ENCODE data around the gene SGSM1. TPM values are rescaled to one million over a fixed set of nuclear protein-coding genes. Genes with fewer than 3 reads are reported as not detected.

SGSM1 gene
- total RNA-seq, 2 donors from 2014 or later: 0.70 to 3.0 TPM

GRCh38 chr22:24816806-24817205 lies 10.8 kb downstream of the SGSM1 start:
- no peak for ATAC-seq
- Mint-ChIP-seq H3K4me1 (peaks cover 6% of the 10 kb centered on the region), H3K27ac (no peak overlapping the region), H3K36me3 (ENCODE audit: low read depth) (peaks cover 6% of the 10 kb centered on the region), H3K27me3 (no peaks in the 10 kb centered on the region), H3K4me3 (no peak overlapping the region)
- H3K9me3 ChIP-seq (ENCODE audit: control insufficient read depth, low read length, poor library complexity, severe bottlenecking): no peaks in the 10 kb centered on the region
- DNase-seq: no peak

- ATAC-seq (no peak), DNase-seq (no peak)
- no peak overlapping the region for H3K27ac Mint-ChIP-seq
- H3K4me1 Mint-ChIP-seq: peaks cover 3% of the 10 kb centered on the region
- H3K9me3 ChIP-seq (ENCODE audit: control insufficient read depth, low read length, poor library complexity, severe bottlenecking): no peaks in the 10 kb centered on the region
- peaks cover 2% of the 10 kb centered on the region for H3K36me3 Mint-ChIP-seq (ENCODE audit: low read depth)
- H3K4me3 Mint-ChIP-seq: no peak overlapping the region
- no peaks in the 10 kb centered on the region for H3K27me3 Mint-ChIP-seq
These were observed 13.5 kb downstream of the SGSM1 start for GRCh38 chr22:24819487-24819886.

GRCh38 chr22:24819911-24820461 lies 14.0 kb downstream of the SGSM1 start:
- Mint-ChIP-seq H3K4me3 (no peak overlapping the region), H3K27me3 (no peaks in the 10 kb centered on the region), H3K27ac (no peak overlapping the region), H3K36me3 (ENCODE audit: low read depth) (peaks cover 2% of the 10 kb centered on the region), H3K4me1 (peaks cover 3% of the 10 kb centered on the region)
- ATAC-seq (no peak), DNase-seq (no peak)
- H3K9me3 ChIP-seq (ENCODE audit: control insufficient read depth, low read length, poor library complexity, severe bottlenecking): no peaks in the 10 kb centered on the region

- no peak for DNase-seq
- Mint-ChIP-seq H3K36me3 (ENCODE audit: low read depth) (peaks cover 2% of the 10 kb centered on the region), H3K27ac (no peak overlapping the region), H3K4me3 (no peak overlapping the region), H3K27me3 (no peaks in the 10 kb centered on the region), H3K4me1 (peaks cover 8% of the 10 kb centered on the region)
- no peaks in the 10 kb centered on the region for H3K9me3 ChIP-seq (ENCODE audit: control insufficient read depth, low read length, poor library complexity, severe bottlenecking)
- no peak for ATAC-seq
These were observed 16.5 kb downstream of the SGSM1 start for GRCh38 chr22:24822471-24822870.

GRCh38 chr22:24823787-24824186 lies 17.8 kb downstream of the SGSM1 start:
- H3K36me3 Mint-ChIP-seq (ENCODE audit: low read depth): peaks cover 2% of the 10 kb centered on the region
- H3K4me3 Mint-ChIP-seq: peak overlapping the region; percentile 19
- no peaks in the 10 kb centered on the region for H3K27me3 Mint-ChIP-seq
- ATAC-seq: no peak
- DNase-seq: no peak
- no peaks in the 10 kb centered on the region for H3K9me3 ChIP-seq (ENCODE audit: control insufficient read depth, low read length, poor library complexity, severe bottlenecking)
- H3K27ac Mint-ChIP-seq: no peak overlapping the region
- peaks cover 8% of the 10 kb centered on the region for H3K4me1 Mint-ChIP-seq

- no peak for ATAC-seq
- Mint-ChIP-seq H3K27ac (no peak overlapping the region), H3K4me3 (peak overlapping the region; percentile 19), H3K27me3 (no peaks in the 10 kb centered on the region), H3K4me1 (peaks cover 8% of the 10 kb centered on the region), H3K36me3 (ENCODE audit: low read depth) (peaks cover 2% of the 10 kb centered on the region)
- no peaks in the 10 kb centered on the region for H3K9me3 ChIP-seq (ENCODE audit: control insufficient read depth, low read length, poor library complexity, severe bottlenecking)
- DNase-seq: no peak
These were observed 18.2 kb downstream of the SGSM1 start for GRCh38 chr22:24824250-24824649.

- no peaks in the 10 kb centered on the region for H3K9me3 ChIP-seq (ENCODE audit: control insufficient read depth, low read length, poor library complexity, severe bottlenecking)
- Mint-ChIP-seq H3K4me1 (peaks cover 8% of the 10 kb centered on the region), H3K36me3 (ENCODE audit: low read depth) (peaks cover 2% of the 10 kb centered on the region), H3K27ac (no peak overlapping the region), H3K4me3 (no peak overlapping the region), H3K27me3 (no peaks in the 10 kb centered on the region)
- DNase-seq (no peak), ATAC-seq (no peak)
These were observed 18.9 kb downstream of the SGSM1 start for GRCh38 chr22:24824915-24825314.

GRCh38 chr22:24826710-24827285 lies 20.8 kb downstream of the SGSM1 start:
- DNase-seq (no peak), ATAC-seq (no peak)
- Mint-ChIP-seq H3K4me3 (no peak overlapping the region), H3K4me1 (peaks cover 10% of the 10 kb centered on the region), H3K27ac (no peak overlapping the region), H3K36me3 (ENCODE audit: low read depth) (no peaks in the 10 kb centered on the region), H3K27me3 (peaks cover under 1% of the 10 kb centered on the region)
- H3K9me3 ChIP-seq (ENCODE audit: control insufficient read depth, low read length, poor library complexity, severe bottlenecking): no peaks in the 10 kb centered on the region

- Mint-ChIP-seq H3K27me3 (peaks cover 5% of the 10 kb centered on the region), H3K27ac (no peak overlapping the region), H3K36me3 (ENCODE audit: low read depth) (peaks cover 2% of the 10 kb centered on the region), H3K4me1 (peaks cover 11% of the 10 kb centered on the region), H3K4me3 (no peak overlapping the region)
- no peaks in the 10 kb centered on the region for H3K9me3 ChIP-seq (ENCODE audit: control insufficient read depth, low read length, poor library complexity, severe bottlenecking)
- DNase-seq (no peak), ATAC-seq (no peak)
These were observed 21.3 kb downstream of the SGSM1 start for GRCh38 chr22:24827296-24827695.

- no peak overlapping the region for H3K4me3 Mint-ChIP-seq
- peaks cover 7% of the 10 kb centered on the region for H3K36me3 Mint-ChIP-seq (ENCODE audit: low read depth)
- DNase-seq (no peak), ATAC-seq (no peak)
- H3K4me1 Mint-ChIP-seq: peaks cover 11% of the 10 kb centered on the region
- H3K27me3 Mint-ChIP-seq: peaks cover 7% of the 10 kb centered on the region
- H3K9me3 ChIP-seq (ENCODE audit: control insufficient read depth, low read length, poor library complexity, severe bottlenecking): no peaks in the 10 kb centered on the region
- no peak overlapping the region for H3K27ac Mint-ChIP-seq
These were observed 24.4 kb downstream of the SGSM1 start for GRCh38 chr22:24830205-24830979.

GRCh38 chr22:24831687-24832086 lies 25.7 kb downstream of the SGSM1 start:
- peak overlapping the region; percentile 2 for H3K27ac Mint-ChIP-seq
- peaks cover 8% of the 10 kb centered on the region for H3K36me3 Mint-ChIP-seq (ENCODE audit: low read depth)
- H3K4me1 Mint-ChIP-seq: peaks cover 13% of the 10 kb centered on the region

GRCh38 chr22:24833881-24834495 lies 28.0 kb downstream of the SGSM1 start:
- Mint-ChIP-seq H3K36me3 (ENCODE audit: low read depth) (peaks cover 8% of the 10 kb centered on the region), H3K4me3 (no peak overlapping the region), H3K4me1 (peaks cover 12% of the 10 kb centered on the region), H3K27me3 (peaks cover 7% of the 10 kb centered on the region), H3K27ac (no peak overlapping the region)
- DNase-seq (no peak), ATAC-seq (no peak)
- no peaks in the 10 kb centered on the region for H3K9me3 ChIP-seq (ENCODE audit: control insufficient read depth, low read length, poor library complexity, severe bottlenecking)

More at GRCh38 chr22:24831687-24832086, 25.7 kb downstream of the SGSM1 start:
- peak; percentile 45 for ATAC-seq
- no peaks in the 10 kb centered on the region for H3K9me3 ChIP-seq (ENCODE audit: control insufficient read depth, low read length, poor library complexity, severe bottlenecking)
- Mint-ChIP-seq H3K4me3 (no peak overlapping the region), H3K27me3 (peaks cover 7% of the 10 kb centered on the region)
- no peak for DNase-seq

GRCh38 chr22:24834845-24835570 lies 29.0 kb downstream of the SGSM1 start:
- H3K36me3 Mint-ChIP-seq (ENCODE audit: low read depth): peaks cover 8% of the 10 kb centered on the region
- ATAC-seq (no peak), DNase-seq (no peak)
- no peak overlapping the region for H3K27ac Mint-ChIP-seq
- H3K9me3 ChIP-seq (ENCODE audit: control insufficient read depth, low read length, poor library complexity, severe bottlenecking): no peaks in the 10 kb centered on the region
- peaks cover 7% of the 10 kb centered on the region for H3K27me3 Mint-ChIP-seq
- peaks cover 12% of the 10 kb centered on the region for H3K4me1 Mint-ChIP-seq
- no peak overlapping the region for H3K4me3 Mint-ChIP-seq
